NCI-H2196 (cell line): ENCODE measurements around the gene SNRK.
"Not testable (repeated sequence)": the region's sequence is repeated elsewhere in the genome, so short reads cannot be mapped to it uniquely, and the experiment has no call there.

Source experiments
- DNase-seq: peaks from one replicate; lab custom pipeline; 2025; ENCODE audit not compliant: unreplicated experiment; lab: John Stamatoyannopoulos, UW

The SNRK gene

GRCh38 chr3:43345877-43346276 lies 59.5 kb downstream of the SNRK start:
- no peak for DNase-seq

- DNase-seq: no peak
Measured at GRCh38 chr3:43346978-43347749, 60.8 kb downstream of the SNRK start.

- DNase-seq: no peak
Measured at GRCh38 chr3:43347774-43348173, 61.4 kb downstream of the SNRK start.

- DNase-seq: no peak
Measured at GRCh38 chr3:43348350-43348749, 62.0 kb downstream of the SNRK start.

DNA sequence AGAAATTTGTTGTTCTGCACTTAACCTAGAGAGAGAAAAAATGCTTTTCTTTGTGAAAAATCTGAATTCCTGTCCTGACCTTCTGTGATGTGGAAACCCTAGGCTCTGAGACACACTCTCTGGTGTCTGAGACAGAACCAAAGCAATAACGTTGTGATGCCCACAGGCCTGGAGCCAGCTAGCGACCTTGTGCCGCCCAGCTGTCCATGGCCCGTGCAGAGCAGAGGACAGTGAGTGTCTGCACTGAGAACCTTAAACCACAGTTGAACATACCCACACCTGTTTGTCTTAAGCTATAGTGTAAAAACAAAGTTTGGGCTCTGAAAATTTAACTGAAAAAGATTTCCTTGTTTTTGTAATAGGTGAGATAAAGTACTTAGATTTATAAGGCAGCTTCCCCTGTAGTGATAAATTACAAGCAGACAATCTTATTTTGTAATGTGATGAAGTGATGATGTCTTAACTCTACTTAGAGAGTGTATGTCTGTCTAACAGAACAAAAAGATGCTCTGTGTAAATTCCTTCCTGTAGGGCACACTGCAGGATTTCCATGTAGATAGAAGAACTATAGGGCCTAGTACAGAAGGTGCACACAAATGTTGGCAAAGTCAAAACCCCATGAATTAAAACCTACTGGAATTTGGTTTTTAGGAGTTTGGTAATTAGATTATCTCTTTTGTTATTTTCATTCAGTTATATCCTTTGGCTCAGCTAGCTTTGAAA lies 62.7 kb downstream of the SNRK start:
- DNase-seq: no peak

- DNase-seq: no peak
Measured at GRCh38 chr3:43349716-43350115, 63.4 kb downstream of the SNRK start.

GRCh38 chr3:43353393-43353792 lies 67.1 kb downstream of the SNRK start:
- no peak for DNase-seq

- DNase-seq: no peak
Measured at GRCh38 chr3:43353923-43354670, 67.8 kb downstream of the SNRK start.

DNA sequence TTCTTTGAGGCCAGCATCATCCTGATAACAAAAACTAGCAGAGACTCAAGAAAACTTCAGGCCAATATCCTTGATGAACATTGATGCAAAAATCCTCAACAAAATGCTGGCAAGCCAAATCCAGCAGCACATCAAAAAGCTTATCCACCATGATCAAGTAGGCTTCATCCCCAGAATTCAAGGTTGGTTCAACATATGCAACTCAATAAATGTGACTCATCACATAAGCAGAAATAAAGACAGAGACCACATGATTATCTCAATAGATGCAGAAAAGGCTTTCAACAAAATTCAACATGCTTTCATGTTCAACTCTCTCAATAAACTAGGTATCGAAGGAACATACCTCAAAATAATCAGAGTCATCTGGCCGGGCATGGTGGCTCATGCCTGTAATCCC lies 69.7 kb downstream of the SNRK start:
- DNase-seq: not testable (repeated sequence)

GRCh38 chr3:43361077-43361476 lies 74.7 kb downstream of the SNRK start:
- DNase-seq: no peak

DNA sequence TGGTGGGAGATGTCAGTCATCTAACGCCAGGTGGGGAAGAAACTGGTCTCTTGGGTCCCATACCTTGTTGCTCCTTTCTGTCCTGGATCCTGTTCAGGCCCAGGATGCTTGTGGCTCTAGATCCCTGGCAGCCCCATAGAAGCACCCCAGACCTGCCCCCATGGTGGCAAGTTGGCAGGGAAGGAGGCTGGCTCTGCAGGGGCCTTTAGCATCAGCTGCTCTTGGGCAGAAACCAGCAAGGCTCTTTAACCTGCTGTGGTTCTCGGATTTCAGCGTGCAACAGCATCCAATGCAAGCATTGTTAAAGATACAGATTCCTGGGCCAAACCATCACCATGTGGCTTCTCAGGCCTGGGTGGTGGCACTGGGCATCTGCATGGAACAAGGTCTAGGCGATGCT lies 75.8 kb downstream of the SNRK start:
- DNase-seq: no peak

DNA sequence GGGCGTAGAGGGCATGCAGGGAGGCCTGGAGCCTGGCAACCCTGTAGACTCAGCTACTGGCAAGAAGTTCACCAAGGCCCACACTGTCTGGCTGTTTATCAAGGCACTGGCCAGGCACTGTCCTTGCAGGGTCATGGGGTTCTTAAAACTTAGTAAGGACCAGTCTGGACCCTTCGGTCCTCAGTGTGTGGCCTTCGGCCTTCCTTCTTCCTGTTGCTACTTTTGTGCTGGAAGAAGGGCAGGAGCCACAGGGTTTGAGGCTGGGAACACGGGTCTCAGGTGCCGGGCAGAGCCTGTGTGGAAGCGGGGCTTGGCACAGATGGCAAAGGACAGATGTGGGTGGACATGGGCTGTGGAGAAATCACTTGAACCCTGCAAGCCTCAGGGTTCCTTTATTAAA lies 76.6 kb downstream of the SNRK start:
- no peak for DNase-seq

DNA sequence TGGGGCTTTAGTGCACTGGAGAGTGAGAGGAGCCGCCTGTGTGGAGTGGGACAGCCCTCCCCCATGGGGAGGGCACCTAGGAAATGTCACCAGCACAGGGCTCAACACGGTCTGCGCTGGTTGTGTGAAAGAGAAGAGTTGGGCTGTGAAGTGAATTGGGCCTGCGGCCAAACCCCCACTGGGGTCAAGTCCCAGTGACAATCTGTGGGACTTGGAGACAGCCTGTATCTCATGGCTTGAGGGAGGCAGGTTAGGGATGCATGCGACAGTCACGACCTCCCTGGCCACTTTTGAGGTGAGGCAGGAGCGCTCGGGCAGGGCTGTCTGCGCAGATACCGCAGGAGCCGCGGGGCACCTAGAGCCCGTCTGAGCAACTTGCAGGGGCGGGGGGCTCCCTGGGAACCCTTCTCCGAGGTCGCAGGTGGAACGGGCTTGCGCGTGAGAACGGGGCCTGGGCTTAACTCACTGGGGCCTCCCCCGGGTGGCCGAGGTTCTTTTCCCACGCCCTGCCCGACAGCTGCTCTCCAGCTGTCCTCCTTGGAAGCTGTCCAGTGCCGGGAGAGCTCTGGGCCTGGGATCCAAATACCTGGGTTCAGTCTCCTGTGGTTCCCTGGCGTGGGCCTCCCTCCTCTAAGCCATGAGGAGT lies 77.4 kb downstream of the SNRK start:
- DNase-seq: no peak

DNA sequence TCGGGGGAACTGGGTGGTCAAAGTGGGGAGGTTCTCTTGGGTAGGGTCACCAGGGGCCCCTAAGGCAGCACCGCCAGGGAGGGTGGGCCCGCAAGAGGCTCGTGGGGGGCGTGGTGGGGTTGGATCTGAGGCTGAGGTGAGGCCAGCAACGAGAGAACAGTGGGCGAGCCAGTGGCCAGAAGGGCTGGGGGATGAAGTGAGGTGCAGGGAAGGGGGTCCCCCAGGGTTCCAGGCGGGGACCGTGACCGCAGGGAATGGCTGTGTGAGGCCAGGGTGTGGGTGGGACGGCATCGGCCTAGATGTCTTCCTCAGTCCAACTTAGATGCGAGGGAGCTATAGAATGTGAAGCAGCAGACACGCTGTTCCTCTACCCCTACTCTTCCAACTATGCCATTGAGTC lies 78.2 kb downstream of the SNRK start:
- DNase-seq: no peak

- DNase-seq: no peak
Measured at GRCh38 chr3:43364926-43365325, 78.6 kb downstream of the SNRK start.

GRCh38 chr3:43365601-43366305 lies 79.4 kb downstream of the SNRK start:
- no peak for DNase-seq

GRCh38 chr3:43366481-43366880 lies 80.1 kb downstream of the SNRK start:
- DNase-seq: no peak

GRCh38 chr3:43366885-43367284 lies 80.5 kb downstream of the SNRK start:
- no peak for DNase-seq

DNA sequence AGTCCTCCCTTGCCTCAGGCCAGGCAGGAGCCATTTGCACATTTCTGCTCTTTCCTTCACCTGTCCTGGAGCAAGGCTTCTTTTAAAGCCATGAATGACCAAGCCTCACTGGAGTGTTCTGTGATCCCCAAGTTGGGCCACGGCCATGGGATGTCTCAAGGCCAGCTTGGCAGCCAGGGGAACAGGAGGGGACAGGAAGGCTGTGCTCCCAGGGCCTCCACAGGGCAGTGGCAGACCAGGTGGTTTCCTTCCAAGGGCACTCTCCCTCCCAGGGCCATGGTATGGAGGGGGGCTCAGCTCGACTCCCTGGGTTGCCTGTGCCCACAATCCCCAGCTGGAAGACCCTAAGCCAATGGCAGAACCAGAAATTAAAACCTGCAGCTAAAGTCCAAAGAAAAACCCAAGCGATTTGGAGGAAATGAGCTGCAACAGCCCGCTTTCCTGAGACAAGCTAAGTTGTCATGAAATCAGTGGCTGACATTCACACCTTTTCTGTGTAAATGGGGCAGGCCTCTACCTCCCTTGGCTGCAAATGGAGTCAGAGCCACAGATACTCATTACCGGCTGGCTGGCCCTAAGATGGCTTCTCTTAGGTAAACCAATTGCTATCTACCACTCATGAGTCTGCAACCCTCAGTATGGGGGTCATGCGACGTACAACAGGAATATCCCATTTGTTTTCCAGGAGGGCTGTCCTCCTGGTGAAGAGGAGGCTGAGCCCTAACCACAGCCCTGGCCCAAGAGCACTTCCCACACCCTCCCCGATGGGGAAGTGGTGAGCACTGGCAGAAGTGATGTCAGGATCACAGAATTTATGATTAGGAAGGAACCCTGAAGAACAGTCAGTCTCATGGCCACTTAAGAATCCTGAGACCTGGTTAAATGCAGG lies 83.3 kb downstream of the SNRK start:
- DNase-seq: no peak
